Measurements from ENCODE around the gene TICAM2. TPM values are rescaled to one million over a fixed set of nuclear protein-coding genes. Genes with fewer than 3 reads are reported as not detected.

TICAM2 gene
- total and polyA plus RNA-seq, 10 of the 15 experiments (the other 5 are each of a cell fraction or from before 2014, with no cell fraction given) = 0.14 to 7.0 (median 2.9) TPM

DNA sequence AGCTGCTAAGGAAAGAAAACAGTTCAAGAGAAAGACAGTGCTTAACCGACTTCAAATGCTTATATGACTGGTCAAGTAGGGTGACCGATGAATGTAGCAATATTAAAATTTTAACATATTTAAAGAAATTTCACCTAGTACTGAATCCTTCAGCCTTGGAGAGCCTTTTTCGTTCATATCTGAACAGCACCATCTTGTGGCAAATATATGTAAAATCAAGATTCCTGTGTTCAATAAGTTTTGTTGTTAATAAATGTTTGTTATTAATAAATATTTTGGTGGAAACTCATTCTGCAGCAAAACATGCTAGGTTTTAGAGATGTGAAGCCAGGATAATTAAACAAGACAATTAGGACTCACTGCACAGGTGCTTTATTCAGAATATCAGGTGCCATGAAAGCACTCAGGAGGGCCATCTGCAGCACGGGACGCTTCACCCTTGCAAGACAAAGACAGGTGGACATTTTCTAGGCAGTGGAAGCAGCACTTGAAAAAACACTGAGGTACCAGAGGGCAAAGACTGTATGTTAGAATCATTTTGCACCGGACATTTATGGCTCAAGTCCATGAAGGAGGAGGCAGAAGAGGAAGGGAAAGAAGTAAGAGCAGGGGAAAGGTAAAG is 15.6 kb downstream of the TICAM2 start (continued):
- no peak for TF ChIP-seq PRDM15 (CRISPR knock-in tag; IDR thresholded peaks at IDR 0.05)
- TF ChIP-seq, protein P1, sequence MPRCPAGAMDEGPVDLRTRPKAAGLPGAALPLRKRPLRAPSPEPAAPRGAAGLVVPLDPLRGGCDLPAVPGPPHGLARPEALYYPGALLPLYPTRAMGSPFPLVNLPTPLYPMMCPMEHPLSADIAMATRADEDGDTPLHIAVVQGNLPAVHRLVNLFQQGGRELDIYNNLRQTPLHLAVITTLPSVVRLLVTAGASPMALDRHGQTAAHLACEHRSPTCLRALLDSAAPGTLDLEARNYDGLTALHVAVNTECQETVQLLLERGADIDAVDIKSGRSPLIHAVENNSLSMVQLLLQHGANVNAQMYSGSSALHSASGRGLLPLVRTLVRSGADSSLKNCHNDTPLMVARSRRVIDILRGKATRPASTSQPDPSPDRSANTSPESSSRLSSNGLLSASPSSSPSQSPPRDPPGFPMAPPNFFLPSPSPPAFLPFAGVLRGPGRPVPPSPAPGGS (IDR thresholded peaks at IDR 0.05; ENCODE audit: borderline replicate concordance, insufficient read depth, low read depth, low read length, poor library complexity, severe bottlenecking) = no peak
- TF ChIP-seq, protein P2, sequence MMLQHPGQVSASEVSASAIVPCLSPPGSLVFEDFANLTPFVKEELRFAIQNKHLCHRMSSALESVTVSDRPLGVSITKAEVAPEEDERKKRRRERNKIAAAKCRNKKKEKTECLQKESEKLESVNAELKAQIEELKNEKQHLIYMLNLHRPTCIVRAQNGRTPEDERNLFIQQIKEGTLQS (IDR thresholded peaks at IDR 0.05; ENCODE audit: borderline replicate concordance, extremely low read depth, low read depth, low read length) = no peak
- TF ChIP-seq BCLAF1 (IDR thresholded peaks at IDR 0.05) = no peak

Data from GM12878 (cell line).